AG04449 (cell line): ENCODE results near the gene TXK.

ENCODE experiments used
- CTCF ChIA-PET: fragments of 350-600 bp; formaldehyde crosslinking; extraction: SDS; loops from one replicate; lab custom pipeline; 2021; ENCODE audit warnings: antibody characterized with exemption; lab: Yijun Ruan, JAX
- POLR2A ChIA-PET: fragments of 400-600, 350-600 bp; formaldehyde crosslinking; extraction: SDS; loops from one replicate; lab custom pipeline; 2020; ENCODE audit warnings: antibody characterized with exemption, inconsistent platforms; lab: Yijun Ruan, JAX
- DNase-seq: peaks from one replicate; pipeline ENCODE4 v3.0.0-alpha.2; 2010; ENCODE audit warnings: low read depth, low spot score
- H3K4me3 ChIP-seq: 2 replicates; pipeline ENCODE4 v1.5.1; 2011; ENCODE audit warnings: low read depth, mild to moderate bottlenecking, control low read depth, low read length
- CTCF ChIP-seq: IDR thresholded peaks from one replicate; pipeline ENCODE4 v1.5.1; 2011; ENCODE audit warnings: mild to moderate bottlenecking, moderate library complexity, low read length, control low read depth, inconsistent platforms; ENCODE audit not compliant: insufficient read depth; ENCODE audit errors: missing control alignments

Gene TXK

GRCh38 chr4:48134081-48134480 is at the start of gene TXK:
Gene TXK (minus strand): TSS chr4:48134250. CDS start chr4:48134170, 80 bp downstream.
- ChIA-PET POLR2A (no interaction called here), CTCF (no interaction called here)
- H3K4me3 ChIP-seq: no peak within 1 kb of the TSS
- no peak for DNase-seq
- TF ChIP-seq CTCF: no peak

- no peak for TF ChIP-seq CTCF
- CTCF ChIA-PET: no interaction called here
- H3K4me3 ChIP-seq: no peak overlapping the region
- POLR2A ChIA-PET: no interaction called here
- no peak for DNase-seq
These were observed 46.2 kb upstream of the TXK start for GRCh38 chr4:48180234-48180633.

GRCh38 chr4:48178931-48179330 is 44.9 kb upstream of the TXK start:
- DNase-seq: no peak
- CTCF ChIA-PET: no interaction called here
- no peak for TF ChIP-seq CTCF
- POLR2A ChIA-PET: no interaction called here
- no peak overlapping the region for H3K4me3 ChIP-seq

DNA sequence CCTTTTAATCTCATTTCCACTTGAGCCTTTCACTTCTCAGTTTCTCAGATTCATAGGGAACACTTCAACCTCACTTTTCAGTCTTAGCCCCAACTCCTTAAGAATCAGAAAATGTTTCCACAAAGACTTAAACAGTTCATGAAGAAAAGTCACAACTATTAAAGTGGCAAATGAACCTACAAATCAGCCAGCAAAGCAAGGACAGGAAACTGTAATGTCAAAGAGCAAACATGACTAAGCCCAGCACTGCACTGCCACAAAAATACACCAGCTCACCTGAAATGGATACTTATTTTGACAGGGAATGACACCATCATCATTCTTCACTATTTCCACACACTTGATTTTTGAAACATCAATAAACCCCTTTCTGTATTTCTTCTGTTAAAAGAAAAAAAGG is 41.8 kb upstream of the TXK start:
- H3K4me3 ChIP-seq: no peak overlapping the region
- CTCF ChIA-PET: no interaction called here
- POLR2A ChIA-PET: no interaction called here
- no peak for DNase-seq
- no peak for TF ChIP-seq CTCF

DNA sequence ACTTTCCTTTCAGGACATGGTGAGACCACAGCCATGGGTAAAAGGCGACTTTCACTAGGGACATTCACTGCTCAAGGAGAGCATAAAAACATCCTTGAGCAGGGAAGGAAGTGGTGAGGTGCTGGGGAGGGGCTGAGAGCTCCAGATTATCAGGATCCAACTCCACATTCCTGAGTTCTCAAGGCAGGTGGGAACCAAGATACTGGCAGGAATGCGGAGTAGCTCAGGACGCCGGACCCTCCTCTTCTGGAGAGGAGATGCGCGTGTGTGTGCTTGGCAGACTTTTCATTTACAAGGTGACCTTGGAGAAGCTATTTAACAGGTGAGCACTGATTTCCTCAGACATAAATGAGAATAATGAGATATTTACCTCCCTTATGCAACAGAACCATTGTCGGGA is 41.3 kb upstream of the TXK start:
- TF ChIP-seq CTCF: no peak
- ChIA-PET POLR2A (no interaction called here), CTCF (interaction anchor here (0.9 kb wide), 1 partner anchor 35 kb away, joined by 4 read pairs; no protein-coding TSS in a partner anchor)
- no peak for DNase-seq
- H3K4me3 ChIP-seq: no peak overlapping the region

DNA sequence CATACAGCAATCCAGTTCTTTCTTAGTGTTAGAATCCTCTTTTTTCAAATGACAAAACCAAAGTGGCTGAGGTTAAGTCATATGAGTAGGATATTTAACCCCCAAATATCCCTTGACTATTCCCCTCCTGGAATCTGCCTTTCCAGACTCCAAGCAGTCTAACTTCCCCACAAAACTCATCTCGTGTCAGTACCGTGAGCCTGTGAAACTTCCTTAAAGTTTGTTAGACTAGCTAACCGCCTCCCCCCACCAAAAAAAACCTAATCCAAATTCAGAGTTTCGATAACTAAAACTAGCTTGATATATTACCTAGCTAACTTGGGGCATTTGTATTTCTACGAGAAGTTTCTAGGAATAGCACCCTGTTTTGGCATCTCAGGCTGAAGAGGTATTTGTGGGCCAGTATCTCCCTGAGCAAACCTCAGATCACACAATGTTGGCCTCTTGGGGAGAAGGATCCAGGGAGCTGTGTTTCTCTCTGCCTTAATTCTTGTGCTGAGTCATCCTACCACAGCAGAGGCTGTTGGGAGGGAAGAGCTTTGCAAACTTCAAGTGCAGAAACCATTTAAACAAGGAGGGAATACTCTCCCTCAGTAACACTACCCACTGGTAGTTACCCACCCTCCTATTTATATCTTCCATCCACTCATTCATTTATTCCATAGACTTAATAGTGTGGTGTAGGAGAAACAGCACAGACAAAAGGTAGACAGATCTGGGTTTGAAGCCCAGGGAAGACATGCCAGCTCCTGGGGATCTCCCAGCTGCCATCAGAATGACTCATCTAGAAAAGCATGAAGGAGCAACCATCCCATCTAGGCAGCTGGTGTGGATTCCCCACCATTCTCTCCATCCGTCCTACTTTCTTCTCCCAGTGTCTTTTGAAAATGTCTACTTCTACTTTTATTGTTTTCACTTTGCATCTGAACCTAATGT is 39.3 kb upstream of the TXK start:
- ChIA-PET CTCF (interaction anchor here (1.0 kb wide), 1 partner anchor 8 kb away, joined by 3 read pairs; no protein-coding TSS in a partner anchor), POLR2A (no interaction called here)
- H3K4me3 ChIP-seq: no peak overlapping the region
- no peak for TF ChIP-seq CTCF
- DNase-seq: peak; percentile 26
